ENCODE data around the gene ZNRF2.

Gene ZNRF2

DNA sequence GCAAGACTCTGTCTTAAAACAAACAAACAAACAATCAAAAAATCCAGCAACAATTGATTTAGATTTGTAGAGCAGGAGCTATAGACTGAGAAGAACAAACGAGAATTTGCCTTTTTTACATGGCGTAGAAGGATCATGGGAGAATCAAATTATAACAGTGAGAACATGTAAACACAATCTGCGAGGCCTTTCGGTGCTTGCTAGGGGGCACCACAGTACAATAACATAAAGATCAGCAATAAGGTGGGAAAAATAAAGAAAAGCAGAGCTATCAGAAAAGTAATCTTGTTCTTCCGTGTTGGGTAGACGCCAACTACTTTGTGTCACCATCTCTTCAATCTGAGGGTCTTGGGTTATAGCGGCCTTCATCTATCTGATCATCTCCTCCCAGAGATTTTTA is 112.0 kb downstream of the ZNRF2 start:
- no peak for TF ChIP-seq Cebpa-rat (IDR thresholded peaks at IDR 0.05)
- H3K9ac ChIP-seq = no peak overlapping the region
- H3K9me3 ChIP-seq (replicated peaks in 1 of 11) = no peaks in the 10 kb centered on the region
- H4K20me1 ChIP-seq = peaks cover 0 to 4% (median 0%) of the 10 kb centered on the region in 11 experiments; a peak in 1 of 22 replicates
- H3K4me1 ChIP-seq = peaks cover 0 to 4% (median 0%) of the 10 kb centered on the region in 10 experiments; a peak in 4 of 20 replicates
- no peaks in the 10 kb centered on the region for H3K27me3 ChIP-seq
- H3K27ac ChIP-seq = no peak overlapping the region
- no peak overlapping the region for H3K4me3 ChIP-seq
- H3K36me3 ChIP-seq = peaks cover 0 to 28% (median 0%) of the 10 kb centered on the region in 11 experiments; a peak in 5 of 22 replicates
- H3K4me2 ChIP-seq = no peak overlapping the region

DNA sequence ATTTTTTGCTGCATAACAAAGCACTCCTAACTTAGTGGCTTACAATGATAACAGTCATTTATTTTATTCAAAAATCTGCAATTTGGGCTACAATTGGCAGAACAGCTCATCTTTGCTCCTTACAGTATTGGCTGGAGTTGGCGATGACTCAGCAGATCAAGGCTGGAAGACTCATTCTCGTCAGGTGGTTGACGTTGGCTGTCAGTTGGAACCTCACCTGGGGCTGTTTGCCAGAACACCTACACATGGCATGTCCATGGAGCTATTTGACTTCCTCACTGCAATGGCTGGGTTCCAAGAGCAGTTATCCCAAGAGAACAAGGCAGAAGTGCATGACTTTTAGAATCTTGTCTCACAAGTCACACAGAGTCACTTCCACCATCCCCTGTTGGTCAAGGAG is 119.1 kb downstream of the ZNRF2 start:
- peaks cover 0 to 6% (median 0%) of the 10 kb centered on the region in 10 experiments; a peak in 1 of 20 replicates for H3K4me1 ChIP-seq
- H3K27me3 ChIP-seq = no peaks in the 10 kb centered on the region
- no peak overlapping the region for H3K9ac ChIP-seq
- no peaks in the 10 kb centered on the region for H3K9me3 ChIP-seq (replicated peaks in 1 of 11)
- H4K20me1 ChIP-seq = peaks cover 0 to 14% (median 0%) of the 10 kb centered on the region in 11 experiments; a peak in 2 of 22 replicates
- no peak for TF ChIP-seq Cebpa-rat (IDR thresholded peaks at IDR 0.05)
- no peak overlapping the region for H3K27ac ChIP-seq
- no peak overlapping the region for H3K4me2 ChIP-seq
- peaks cover 6 to 60% (median 17%) of the 10 kb centered on the region in 11 experiments; a peak in 19 of 22 replicates for H3K36me3 ChIP-seq
- H3K4me3 ChIP-seq = no peak overlapping the region

DNA sequence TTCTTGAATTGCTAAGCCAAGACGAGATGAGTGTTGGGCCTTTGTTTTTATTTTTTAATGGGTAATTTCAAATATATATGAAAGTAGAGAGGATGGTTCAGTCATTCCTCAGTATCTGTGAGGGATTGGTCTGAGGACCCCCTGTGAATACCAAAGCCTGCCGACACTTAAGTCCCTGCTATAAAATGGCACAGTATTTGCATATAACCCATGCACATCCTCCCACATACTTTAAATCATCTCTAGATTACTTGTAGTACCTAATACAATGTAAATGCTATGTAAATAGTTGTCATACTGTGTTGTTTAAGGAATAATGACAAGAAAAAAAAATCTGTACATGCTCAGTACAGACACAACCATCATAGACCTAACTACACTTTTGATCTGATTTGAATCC is 120.8 kb downstream of the ZNRF2 start:
- Histone ChIP-seq H3K4me3 (no peak overlapping the region), H3K4me1 (peaks cover 0 to 7% (median 0%) of the 10 kb centered on the region in 10 experiments; a peak in 3 of 20 replicates), H3K4me2 (no peak overlapping the region), H3K27ac (no peak overlapping the region), H3K9me3 (replicated peaks in 1 of 11) (no peaks in the 10 kb centered on the region), H4K20me1 (peaks cover 0 to 14% (median 0%) of the 10 kb centered on the region in 11 experiments; a peak in 2 of 22 replicates), H3K27me3 (no peaks in the 10 kb centered on the region), H3K36me3 (peaks cover 6 to 46% (median 17%) of the 10 kb centered on the region in 11 experiments; a peak in 19 of 22 replicates), H3K9ac (no peak overlapping the region)
- no peak for TF ChIP-seq Cebpa-rat (IDR thresholded peaks at IDR 0.05)

DNA sequence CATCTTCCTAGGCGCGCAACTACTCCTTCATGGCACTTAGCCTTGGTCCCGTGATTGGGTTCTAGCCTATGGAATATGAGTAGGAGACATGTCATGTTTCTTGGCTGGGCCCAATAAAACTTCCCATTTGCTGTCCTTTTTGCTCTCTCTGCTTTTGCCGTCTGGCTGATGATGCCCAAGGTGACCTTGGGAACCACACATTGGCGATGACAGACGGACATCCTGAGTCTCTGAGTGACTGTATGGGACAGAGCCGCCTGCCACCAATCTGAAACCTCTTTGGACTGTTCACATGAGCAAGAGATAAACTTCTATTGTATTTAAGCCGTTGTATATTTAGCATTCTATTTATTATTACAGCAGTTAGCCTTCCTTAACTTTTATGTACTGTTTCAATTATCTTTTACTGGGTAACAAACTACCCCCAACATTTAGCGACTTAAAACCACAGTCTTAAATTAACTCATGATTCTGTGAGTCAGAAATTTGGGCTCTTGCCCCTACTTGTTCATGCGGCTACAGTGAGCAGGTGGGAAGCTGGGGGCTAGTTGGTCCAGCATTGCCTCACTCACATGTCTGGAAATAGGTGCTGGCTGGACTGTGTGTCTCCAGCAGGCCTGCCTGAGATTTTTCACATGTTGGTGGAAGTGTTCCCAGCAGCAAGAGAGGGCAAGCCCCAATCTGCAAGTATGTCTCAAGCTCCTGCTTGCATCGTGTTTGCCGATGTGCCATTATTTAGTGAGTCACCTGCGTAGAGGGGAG is 122.4 kb downstream of the ZNRF2 start:
- no peak overlapping the region for H3K9ac ChIP-seq
- peaks cover 6 to 46% (median 17%) of the 10 kb centered on the region in 11 experiments; a peak in 19 of 22 replicates for H3K36me3 ChIP-seq
- H3K4me1 ChIP-seq = peaks cover 7 to 23% (median 10%) of the 10 kb centered on the region in 10 experiments; a peak in 18 of 20 replicates
- no peak overlapping the region for H3K4me3 ChIP-seq
- no peaks in the 10 kb centered on the region for H3K27me3 ChIP-seq
- no peak for TF ChIP-seq Cebpa-rat (IDR thresholded peaks at IDR 0.05)
- no peak overlapping the region for H3K4me2 ChIP-seq
- no peaks in the 10 kb centered on the region for H3K9me3 ChIP-seq (replicated peaks in 1 of 11)
- peaks cover 0 to 10% (median 0%) of the 10 kb centered on the region in 11 experiments; a peak in 2 of 22 replicates for H4K20me1 ChIP-seq
- H3K27ac ChIP-seq = no peak overlapping the region

DNA sequence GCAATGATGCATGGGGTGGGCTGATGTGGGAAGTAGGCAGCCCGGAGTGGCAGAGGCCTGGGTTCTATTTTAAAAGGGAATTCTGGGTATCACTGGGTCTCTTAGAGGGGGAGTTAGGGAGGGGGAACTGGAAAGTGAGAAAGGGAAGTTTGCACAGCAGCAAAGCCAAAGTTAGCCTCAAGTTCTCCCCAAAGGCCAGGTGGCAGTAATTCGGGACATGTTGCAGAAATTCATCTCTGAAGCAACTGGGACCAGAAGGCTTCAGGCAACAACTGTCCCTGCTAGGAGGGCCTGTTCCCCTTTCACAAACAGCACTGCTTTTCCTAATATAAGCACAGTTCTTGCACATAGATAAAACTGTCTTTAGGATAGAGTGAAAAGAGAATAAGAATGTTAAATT is 126.8 kb downstream of the ZNRF2 start:
- no peak overlapping the region for H3K4me3 ChIP-seq
- peak overlapping the region in 9 of 11 experiments; percentile 1 to 84 (median 71); a peak in 15 of 22 replicates for H3K4me2 ChIP-seq
- H4K20me1 ChIP-seq = peaks cover 0 to 6% (median 0%) of the 10 kb centered on the region in 11 experiments; a peak in 1 of 22 replicates
- peaks cover 12 to 19% (median 16%) of the 10 kb centered on the region in 11 experiments for H3K9me3 ChIP-seq (replicated peaks in 1 of 11)
- peaks cover 7 to 33% (median 20%) of the 10 kb centered on the region in 10 experiments; a peak in 18 of 20 replicates for H3K4me1 ChIP-seq
- no peaks in the 10 kb centered on the region for H3K27me3 ChIP-seq
- peak overlapping the region in 4 of 11 experiments; percentile 1 to 51 (median 36); a peak in 4 of 22 replicates for H3K27ac ChIP-seq
- peaks cover 7 to 29% (median 13%) of the 10 kb centered on the region in 11 experiments; a peak in 16 of 22 replicates for H3K36me3 ChIP-seq
- peak overlapping the region in 1 of 11 experiments; percentile 43; a peak in 2 of 22 replicates for H3K9ac ChIP-seq
- no peak for TF ChIP-seq Cebpa-rat (IDR thresholded peaks at IDR 0.05)

DNA sequence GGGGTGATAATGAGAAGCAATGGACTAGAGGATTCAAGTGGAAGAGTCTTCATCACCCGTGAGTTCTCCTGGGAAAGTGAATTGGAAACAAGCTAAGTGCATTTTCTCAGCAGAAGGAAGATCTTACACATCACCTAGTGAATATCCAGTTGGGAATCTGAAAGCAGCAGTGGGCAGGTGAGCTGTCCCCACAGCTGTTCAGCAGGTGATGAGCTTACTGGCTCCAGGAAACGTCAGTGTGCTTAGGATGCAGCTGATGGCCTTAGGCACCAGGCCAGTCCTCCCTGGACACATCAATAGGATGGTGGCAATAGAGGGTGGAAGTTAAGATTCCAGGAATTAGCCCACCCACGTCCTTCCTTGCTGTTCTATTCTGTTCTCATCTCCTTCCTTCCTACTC is 127.5 kb downstream of the ZNRF2 start:
- peak overlapping the region in 1 of 11 experiments; percentile 43; a peak in 3 of 22 replicates for H3K9ac ChIP-seq
- H4K20me1 ChIP-seq = peaks cover 0 to 3% (median 0%) of the 10 kb centered on the region in 11 experiments; a peak in 1 of 22 replicates
- peaks cover 7 to 21% (median 12%) of the 10 kb centered on the region in 11 experiments; a peak in 16 of 22 replicates for H3K36me3 ChIP-seq
- no peak overlapping the region for H3K4me3 ChIP-seq
- H3K4me1 ChIP-seq = peaks cover 7 to 30% (median 20%) of the 10 kb centered on the region in 10 experiments; a peak in 18 of 20 replicates
- H3K9me3 ChIP-seq (replicated peaks in 1 of 11) = peaks cover 12 to 19% (median 16%) of the 10 kb centered on the region in 11 experiments
- H3K27ac ChIP-seq = peak overlapping the region in 7 of 11 experiments; percentile 1 to 51 (median 34); a peak in 10 of 22 replicates
- peak overlapping the region in 7 of 11 experiments; percentile 35 to 84 (median 76); a peak in 13 of 22 replicates for H3K4me2 ChIP-seq
- no peak for TF ChIP-seq Cebpa-rat (IDR thresholded peaks at IDR 0.05)
- H3K27me3 ChIP-seq = no peaks in the 10 kb centered on the region

DNA sequence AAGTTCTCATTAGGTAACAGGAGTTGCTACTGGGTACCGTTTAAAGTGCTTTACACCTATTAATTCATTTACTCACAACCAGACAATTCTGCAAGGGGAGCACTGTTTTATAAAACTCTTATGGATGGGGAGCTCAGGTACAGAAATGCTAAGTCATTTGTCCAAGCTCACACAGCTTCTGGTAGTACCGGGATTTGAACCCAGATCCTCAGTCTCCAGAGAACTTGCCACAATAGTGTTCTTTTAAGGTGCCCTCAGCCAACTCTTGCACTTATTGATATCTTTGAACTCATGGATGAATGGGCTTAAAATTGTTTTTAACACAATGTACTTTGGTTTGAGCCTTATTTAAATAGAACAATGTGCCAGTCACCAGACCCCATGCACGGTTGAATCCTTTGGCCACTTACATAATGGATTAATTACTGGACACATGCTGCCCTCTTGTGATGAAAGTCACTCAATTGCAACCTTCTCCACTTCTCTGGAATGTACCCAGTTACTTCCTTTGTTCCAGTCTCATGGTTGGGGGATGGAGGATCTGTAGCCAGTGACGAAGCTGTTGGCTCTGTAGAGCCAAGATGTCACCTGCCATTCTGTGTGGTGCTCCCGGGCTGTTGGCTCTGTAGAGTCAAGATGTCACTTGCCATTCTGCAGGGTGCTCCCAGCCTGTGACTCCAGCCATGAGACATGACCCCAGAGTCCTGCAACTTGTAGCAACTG is 128.5 kb downstream of the ZNRF2 start:
- peaks cover 7 to 28% (median 20%) of the 10 kb centered on the region in 10 experiments; a peak in 18 of 20 replicates for H3K4me1 ChIP-seq
- H3K9me3 ChIP-seq (replicated peaks in 1 of 11) = peaks cover 12 to 19% (median 16%) of the 10 kb centered on the region in 11 experiments
- no peaks in the 10 kb centered on the region; a peak in 1 of 22 replicates for H4K20me1 ChIP-seq
- H3K36me3 ChIP-seq = peaks cover 7 to 18% (median 12%) of the 10 kb centered on the region in 11 experiments; a peak in 16 of 22 replicates
- no peak overlapping the region for H3K9ac ChIP-seq
- no peak overlapping the region for H3K27ac ChIP-seq
- no peaks in the 10 kb centered on the region for H3K27me3 ChIP-seq
- H3K4me2 ChIP-seq = peak overlapping the region in 5 of 11 experiments; percentile 71 to 84 (median 78); a peak in 8 of 22 replicates
- H3K4me3 ChIP-seq = no peak overlapping the region
- no peak for TF ChIP-seq Cebpa-rat (IDR thresholded peaks at IDR 0.05)

DNA sequence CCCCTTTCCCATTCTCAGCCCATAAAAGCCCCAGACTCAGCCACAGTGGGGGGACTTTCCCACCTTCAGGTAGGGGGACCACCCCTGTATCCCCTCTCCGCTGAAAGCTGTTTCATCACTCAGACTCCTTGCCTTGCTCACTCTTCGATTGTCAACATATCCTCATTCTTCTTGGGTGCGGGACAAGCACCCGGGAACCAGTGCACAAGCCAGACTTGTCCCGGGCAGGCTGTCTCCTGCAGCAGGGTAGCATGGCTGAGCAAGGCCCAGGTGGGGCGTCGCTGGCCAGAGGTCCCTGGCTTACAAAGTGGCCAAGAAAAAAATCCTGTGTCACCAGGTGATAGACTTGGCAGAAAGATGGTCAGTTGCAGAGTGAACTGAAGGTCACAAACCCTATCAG is 129.5 kb downstream of the ZNRF2 start:
- Histone ChIP-seq H3K9me3 (replicated peaks in 1 of 11) (peaks cover 12 to 19% (median 16%) of the 10 kb centered on the region in 11 experiments), H3K9ac (no peak overlapping the region), H3K27ac (no peak overlapping the region), H3K27me3 (no peaks in the 10 kb centered on the region), H4K20me1 (no peaks in the 10 kb centered on the region; a peak in 1 of 22 replicates), H3K4me3 (no peak overlapping the region), H3K4me1 (peaks cover 7 to 28% (median 20%) of the 10 kb centered on the region in 10 experiments; a peak in 18 of 20 replicates), H3K36me3 (peaks cover 7 to 18% (median 12%) of the 10 kb centered on the region in 11 experiments; a peak in 16 of 22 replicates), H3K4me2 (no peak overlapping the region)
- no peak for TF ChIP-seq Cebpa-rat (IDR thresholded peaks at IDR 0.05)

Measured in BLaER1 treated with 17β-estradiol and CSF1 and Interleukin-3, amounts not matched to agents 10 nM and 100 nM (cell line).